ENCODE results near the gene LGMN.
"Not testable (repeated sequence)": the region's sequence is repeated elsewhere in the genome, so short reads cannot be mapped to it uniquely, and the experiment has no call there.

The LGMN gene

GRCh38 chr14:92751819-92752218 lies 3.4 kb upstream of the LGMN start:
- TF ChIP-seq CTCF (IDR thresholded peaks at IDR 0.05; ENCODE audit: insufficient read depth, low read length) (no peak), POLR2AphosphoS5 (IDR thresholded peaks at IDR 0.05; ENCODE audit: low read depth) (no peak), GABPA (IDR thresholded peaks at IDR 0.05; ENCODE audit: low read depth) (no peak), SPI1 (IDR thresholded peaks at IDR 0.05; ENCODE audit: borderline replicate concordance, low read depth) (no peak)
- TF ChIP-seq, protein P1, sequence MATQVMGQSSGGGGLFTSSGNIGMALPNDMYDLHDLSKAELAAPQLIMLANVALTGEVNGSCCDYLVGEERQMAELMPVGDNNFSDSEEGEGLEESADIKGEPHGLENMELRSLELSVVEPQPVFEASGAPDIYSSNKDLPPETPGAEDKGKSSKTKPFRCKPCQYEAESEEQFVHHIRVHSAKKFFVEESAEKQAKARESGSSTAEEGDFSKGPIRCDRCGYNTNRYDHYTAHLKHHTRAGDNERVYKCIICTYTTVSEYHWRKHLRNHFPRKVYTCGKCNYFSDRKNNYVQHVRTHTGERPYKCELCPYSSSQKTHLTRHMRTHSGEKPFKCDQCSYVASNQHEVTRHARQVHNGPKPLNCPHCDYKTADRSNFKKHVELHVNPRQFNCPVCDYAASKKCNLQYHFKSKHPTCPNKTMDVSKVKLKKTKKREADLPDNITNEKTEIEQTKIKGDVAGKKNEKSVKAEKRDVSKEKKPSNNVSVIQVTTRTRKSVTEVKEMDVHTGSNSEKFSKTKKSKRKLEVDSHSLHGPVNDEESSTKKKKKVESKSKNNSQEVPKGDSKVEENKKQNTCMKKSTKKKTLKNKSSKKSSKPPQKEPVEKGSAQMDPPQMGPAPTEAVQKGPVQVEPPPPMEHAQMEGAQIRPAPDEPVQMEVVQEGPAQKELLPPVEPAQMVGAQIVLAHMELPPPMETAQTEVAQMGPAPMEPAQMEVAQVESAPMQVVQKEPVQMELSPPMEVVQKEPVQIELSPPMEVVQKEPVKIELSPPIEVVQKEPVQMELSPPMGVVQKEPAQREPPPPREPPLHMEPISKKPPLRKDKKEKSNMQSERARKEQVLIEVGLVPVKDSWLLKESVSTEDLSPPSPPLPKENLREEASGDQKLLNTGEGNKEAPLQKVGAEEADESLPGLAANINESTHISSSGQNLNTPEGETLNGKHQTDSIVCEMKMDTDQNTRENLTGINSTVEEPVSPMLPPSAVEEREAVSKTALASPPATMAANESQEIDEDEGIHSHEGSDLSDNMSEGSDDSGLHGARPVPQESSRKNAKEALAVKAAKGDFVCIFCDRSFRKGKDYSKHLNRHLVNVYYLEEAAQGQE (IDR thresholded peaks at IDR 0.05; ENCODE audit: insufficient replicate concordance, low read depth): no peak
- H3K27me3 ChIP-seq (ENCODE audit: insufficient read depth, poor library complexity, severe bottlenecking): peaks cover 22% of the 10 kb centered on the region
- H3K4me3 ChIP-seq (replicated peaks; ENCODE audit: insufficient read depth, low read length): no peak overlapping the region
- H3K27ac ChIP-seq (replicated peaks): no peak overlapping the region
- DNase-seq (ENCODE audit: low read depth in 1 of 2, low spot score in 1 of 2): no peak

DNA sequence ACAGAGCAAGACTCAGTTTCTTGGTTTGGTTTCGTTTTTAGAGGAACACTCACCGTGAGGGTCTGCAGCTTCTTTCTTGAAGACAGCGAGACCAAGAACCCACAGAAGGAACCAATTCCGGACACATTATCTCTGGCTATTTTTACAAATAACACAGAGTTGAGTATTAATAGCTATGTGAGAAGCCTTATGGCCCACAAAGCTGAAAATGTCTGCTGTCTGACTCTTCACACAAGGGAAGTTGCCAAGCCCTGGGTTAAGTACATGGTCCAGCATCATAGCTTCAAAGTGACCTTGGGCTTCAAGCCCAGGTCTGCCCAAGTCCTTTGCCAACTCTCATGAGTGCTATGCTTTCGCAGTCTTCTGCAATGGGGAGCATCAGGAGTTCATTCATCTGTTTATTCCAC lies 2.6 kb upstream of the LGMN start:
- no peak for DNase-seq (ENCODE audit: low read depth in 1 of 2, low spot score in 1 of 2)
- TF ChIP-seq POLR2AphosphoS5 (IDR thresholded peaks at IDR 0.05; ENCODE audit: low read depth) (no peak), GABPA (IDR thresholded peaks at IDR 0.05; ENCODE audit: low read depth) (no peak), CTCF (IDR thresholded peaks at IDR 0.05; ENCODE audit: insufficient read depth, low read length) (no peak), SPI1 (IDR thresholded peaks at IDR 0.05; ENCODE audit: borderline replicate concordance, low read depth) (no peak)
- TF ChIP-seq, protein P1 (IDR thresholded peaks at IDR 0.05; ENCODE audit: insufficient replicate concordance, low read depth): no peak
- H3K27ac ChIP-seq (replicated peaks): no peak overlapping the region
- peaks cover 26% of the 10 kb centered on the region for H3K27me3 ChIP-seq (ENCODE audit: insufficient read depth, poor library complexity, severe bottlenecking)
- H3K4me3 ChIP-seq (replicated peaks; ENCODE audit: insufficient read depth, low read length): no peak overlapping the region

DNA sequence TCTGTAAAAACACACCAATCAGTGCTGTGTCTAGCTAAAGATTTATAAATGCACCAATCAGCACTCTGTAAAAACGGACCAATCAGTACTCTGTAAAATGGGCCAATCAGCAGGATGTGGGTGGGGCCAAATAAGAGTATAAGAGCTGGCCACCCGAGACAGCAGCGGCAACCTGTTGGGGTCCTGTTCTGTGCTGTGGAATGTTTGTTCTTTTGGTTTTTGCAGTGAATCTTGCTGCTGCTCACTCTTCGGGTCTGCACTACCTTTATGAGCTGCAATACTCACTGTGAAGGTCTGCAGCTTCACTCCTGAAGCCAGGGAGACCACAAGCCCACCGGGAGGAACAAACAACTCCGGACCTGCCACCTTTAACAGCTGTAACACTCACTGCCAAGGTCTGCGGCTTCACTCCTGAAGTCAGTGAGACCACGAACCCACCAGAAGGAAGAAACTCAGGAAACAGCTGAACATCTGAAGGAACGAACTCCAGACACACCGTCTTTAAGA lies 1.8 kb upstream of the LGMN start:
- not testable (repeated sequence) for H3K4me3 ChIP-seq (replicated peaks; ENCODE audit: insufficient read depth, low read length); H3K27ac ChIP-seq (replicated peaks); DNase-seq (ENCODE audit: low read depth in 1 of 2, low spot score in 1 of 2)
- peaks cover 26% of the 10 kb centered on the region for H3K27me3 ChIP-seq (ENCODE audit: insufficient read depth, poor library complexity, severe bottlenecking)

GRCh38 chr14:92747701-92748258 lies 647 bp downstream of the LGMN start:
- no peak for DNase-seq (ENCODE audit: low read depth in 1 of 2, low spot score in 1 of 2)
- TF ChIP-seq CTCF (IDR thresholded peaks at IDR 0.05; ENCODE audit: insufficient read depth, low read length) (no peak), SPI1 (IDR thresholded peaks at IDR 0.05; ENCODE audit: borderline replicate concordance, low read depth) (no peak), POLR2AphosphoS5 (IDR thresholded peaks at IDR 0.05; ENCODE audit: low read depth) (no peak), GABPA (IDR thresholded peaks at IDR 0.05; ENCODE audit: low read depth) (no peak)
- TF ChIP-seq, protein P1 (IDR thresholded peaks at IDR 0.05; ENCODE audit: insufficient replicate concordance, low read depth): no peak
- no peak overlapping the region for H3K27ac ChIP-seq (replicated peaks)

More at GRCh38 chr14:92747701-92748258, 647 bp downstream of the LGMN start:
- H3K4me3 ChIP-seq (replicated peaks; ENCODE audit: insufficient read depth, low read length): no peak overlapping the region
- peaks cover 26% of the 10 kb centered on the region for H3K27me3 ChIP-seq (ENCODE audit: insufficient read depth, poor library complexity, severe bottlenecking)
